GM12872 (cell line): ENCODE results near the gene PPIF.

Experiments used
- CTCF ChIP-seq: IDR thresholded peaks from 3 replicates; pipeline ENCODE4 v1.5.1; 2011; ENCODE audit warnings: low read depth, mild to moderate bottlenecking, low read length, moderate library complexity; ENCODE audit not compliant: insufficient read depth

The PPIF gene

GRCh38 chr10:79347226-79347893, at the start of gene PPIF:
Gene PPIF, plus strand, starts transcription at chr10:79347469. Its CDS starts 80 bp downstream, at chr10:79347549.
- TF ChIP-seq CTCF: peak; percentile 84

- TF ChIP-seq CTCF: no peak
These were observed 48.6 kb upstream of the PPIF start for GRCh38 chr10:79298403-79299244.

GRCh38 chr10:79299397-79300241, 47.6 kb upstream of the PPIF start:
- TF ChIP-seq CTCF: no peak

- TF ChIP-seq CTCF: no peak
These were observed 46.6 kb upstream of the PPIF start for GRCh38 chr10:79300711-79301110.

GRCh38 chr10:79301754-79302530, 45.3 kb upstream of the PPIF start:
- no peak for TF ChIP-seq CTCF

- no peak for TF ChIP-seq CTCF
These were observed 43.4 kb upstream of the PPIF start for GRCh38 chr10:79303631-79304478.
